ENCODE results near the gene CDH12. TPM values are rescaled to one million over a fixed set of nuclear protein-coding genes. Genes with fewer than 3 reads are reported as not detected.

CDH12 gene
- total and polyA plus RNA-seq, 10 of the 15 experiments (the other 5 are each of a cell fraction or from before 2014, with no cell fraction given): 0.03 to 0.16 TPM; not detected in 8

DNA sequence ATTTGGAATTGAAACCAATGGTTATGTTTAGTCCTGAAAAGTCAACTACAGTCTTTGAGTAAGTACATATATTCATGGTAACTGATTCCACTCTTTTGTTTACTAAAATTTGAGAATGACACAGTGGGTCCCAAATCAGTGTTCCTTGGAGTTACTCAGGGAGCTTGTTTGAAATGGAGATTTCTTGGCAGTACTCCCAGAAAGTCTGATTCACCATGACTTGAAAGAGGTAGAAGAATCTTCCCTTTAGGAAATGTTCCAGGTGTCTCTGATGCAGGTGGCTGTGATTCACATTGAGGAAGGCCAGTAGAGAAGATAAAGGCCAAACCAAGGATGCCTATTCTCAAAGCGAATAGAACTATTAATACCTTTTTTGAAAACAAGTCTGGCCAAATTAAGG lies 1078.3 kb downstream of the CDH12 start:
- ChIA-PET RAD21 (ENCODE audit: unreplicated experiment) (no interaction called here), POLR2A (no interaction called here)

More for the DNA sequence above, 1078.3 kb downstream of the CDH12 start:
- no peaks in the 10 kb centered on the region for H3K27me3 ChIP-seq (replicated peaks in 1 of 2; ENCODE audit: control insufficient read depth in 2 of 2, insufficient read depth in 2 of 2, low read length in 1 of 2)
- TF ChIP-seq POLR2AphosphoS5 (IDR thresholded peaks at IDR 0.05; ENCODE audit: low read length) (no peak), KAT2A (conservative IDR thresholded peaks at IDR 0.05; ENCODE audit: control insufficient read depth, low read depth, low read length) (no peak)
- TF ChIP-seq, protein P1, sequence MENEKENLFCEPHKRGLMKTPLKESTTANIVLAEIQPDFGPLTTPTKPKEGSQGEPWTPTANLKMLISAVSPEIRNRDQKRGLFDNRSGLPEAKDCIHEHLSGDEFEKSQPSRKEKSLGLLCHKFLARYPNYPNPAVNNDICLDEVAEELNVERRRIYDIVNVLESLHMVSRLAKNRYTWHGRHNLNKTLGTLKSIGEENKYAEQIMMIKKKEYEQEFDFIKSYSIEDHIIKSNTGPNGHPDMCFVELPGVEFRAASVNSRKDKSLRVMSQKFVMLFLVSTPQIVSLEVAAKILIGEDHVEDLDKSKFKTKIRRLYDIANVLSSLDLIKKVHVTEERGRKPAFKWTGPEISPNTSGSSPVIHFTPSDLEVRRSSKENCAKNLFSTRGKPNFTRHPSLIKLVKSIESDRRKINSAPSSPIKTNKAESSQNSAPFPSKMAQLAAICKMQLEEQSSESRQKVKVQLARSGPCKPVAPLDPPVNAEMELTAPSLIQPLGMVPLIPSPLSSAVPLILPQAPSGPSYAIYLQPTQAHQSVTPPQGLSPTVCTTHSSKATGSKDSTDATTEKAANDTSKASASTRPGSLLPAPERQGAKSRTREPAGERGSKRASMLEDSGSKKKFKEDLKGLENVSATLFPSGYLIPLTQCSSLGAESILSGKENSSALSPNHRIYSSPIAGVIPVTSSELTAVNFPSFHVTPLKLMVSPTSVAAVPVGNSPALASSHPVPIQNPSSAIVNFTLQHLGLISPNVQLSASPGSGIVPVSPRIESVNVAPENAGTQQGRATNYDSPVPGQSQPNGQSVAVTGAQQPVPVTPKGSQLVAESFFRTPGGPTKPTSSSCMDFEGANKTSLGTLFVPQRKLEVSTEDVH (IDR thresholded peaks at IDR 0.05; ENCODE audit: low read depth, partially characterized antibody): no peak
- TF ChIP-seq, protein P2, sequence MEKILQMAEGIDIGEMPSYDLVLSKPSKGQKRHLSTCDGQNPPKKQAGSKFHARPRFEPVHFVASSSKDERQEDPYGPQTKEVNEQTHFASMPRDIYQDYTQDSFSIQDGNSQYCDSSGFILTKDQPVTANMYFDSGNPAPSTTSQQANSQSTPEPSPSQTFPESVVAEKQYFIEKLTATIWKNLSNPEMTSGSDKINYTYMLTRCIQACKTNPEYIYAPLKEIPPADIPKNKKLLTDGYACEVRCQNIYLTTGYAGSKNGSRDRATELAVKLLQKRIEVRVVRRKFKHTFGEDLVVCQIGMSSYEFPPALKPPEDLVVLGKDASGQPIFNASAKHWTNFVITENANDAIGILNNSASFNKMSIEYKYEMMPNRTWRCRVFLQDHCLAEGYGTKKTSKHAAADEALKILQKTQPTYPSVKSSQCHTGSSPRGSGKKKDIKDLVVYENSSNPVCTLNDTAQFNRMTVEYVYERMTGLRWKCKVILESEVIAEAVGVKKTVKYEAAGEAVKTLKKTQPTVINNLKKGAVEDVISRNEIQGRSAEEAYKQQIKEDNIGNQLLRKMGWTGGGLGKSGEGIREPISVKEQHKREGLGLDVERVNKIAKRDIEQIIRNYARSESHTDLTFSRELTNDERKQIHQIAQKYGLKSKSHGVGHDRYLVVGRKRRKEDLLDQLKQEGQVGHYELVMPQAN (conservative IDR thresholded peaks at IDR 0.05): no peak
- DNase-seq (ENCODE audit: low read depth, low spot score): no peak
- ChIA-PET SMC1A (ENCODE audit: uncharacterized antibody, unreplicated experiment) (no interaction called here), CTCF (interaction anchor here (0.6 to 1.0 kb wide), 2 partner anchors 155 to 364 kb away, joined by 3 to 4 read pairs; no protein-coding TSS in a partner anchor)
- no peaks in the 10 kb centered on the region for H3K4me1 ChIP-seq (ENCODE audit: control insufficient read depth, insufficient read depth, low read length)
- intact Hi-C loops (cut with micrococcal nuclease; ENCODE audit: unreplicated experiment) (no loop called here), in situ Hi-C loops (cut with MboI) (no loop called here)
- no peaks in the 10 kb centered on the region for H3K36me3 ChIP-seq (ENCODE audit: control insufficient read depth in 2 of 2, insufficient read depth in 2 of 2, low read length in 1 of 2)
- H3K79me2 ChIP-seq (ENCODE audit: control insufficient read depth, insufficient read depth, low read length): no peaks in the 10 kb centered on the region
- WGBS (ENCODE audit: insufficient coverage, insufficient replicate concordance, low lambda C conversion rate, missing lambda C conversion rate): 8% methylated on average over 1 of the region's 1 CpG
- no peak overlapping the region for H3K27ac ChIP-seq (ENCODE audit: control insufficient read depth, insufficient read depth)
- no peak overlapping the region for H3K4me2 ChIP-seq (ENCODE audit: control insufficient read depth, insufficient read depth)
- H3K9me3 ChIP-seq (replicated peaks; ENCODE audit: control insufficient read depth, insufficient read depth, low read length): no peaks in the 10 kb centered on the region
- FAIRE-seq: no peak
- H3K4me3 ChIP-seq: no peak overlapping the region
- no peak for ATAC-seq
- H3K9ac ChIP-seq (ENCODE audit: control insufficient read depth, insufficient read depth, low read length): no peak overlapping the region
- H2AFZ ChIP-seq (ENCODE audit: control insufficient read depth, low read depth, low read length): no peak overlapping the region
- H4K20me1 ChIP-seq (ENCODE audit: control insufficient read depth, insufficient read depth): no peaks in the 10 kb centered on the region
- no TSS peak for BruUV-seq (replicated peaks)

Data from GM12878 (cell line).